HG03457 (cell line): ENCODE measurements around the gene SNUPN.
"Not testable (repeated sequence)": the region's sequence is repeated elsewhere in the genome, so short reads cannot be mapped to it uniquely, and the experiment has no call there.

Experiments
- ATAC-seq: cut with Tn5 transposase; IDR thresholded peaks from one replicate; pipeline ENCODE4 v1.9.1; 2021; ENCODE audit warnings: moderate number of reproducible peaks; ENCODE audit not compliant: unreplicated experiment

SNUPN gene

GRCh38 chr15:75584121-75584520 lies 41.4 kb downstream of the SNUPN start:
- ATAC-seq: no peak

- no peak for ATAC-seq
These were observed 41.8 kb downstream of the SNUPN start for GRCh38 chr15:75583701-75584100.

GRCh38 chr15:75582943-75583342 lies 42.6 kb downstream of the SNUPN start:
- not testable (repeated sequence) for ATAC-seq

- no peak for ATAC-seq
These were observed 46.3 kb downstream of the SNUPN start, which contains the start of gene PTPN9 for GRCh38 chr15:75578948-75579920. Gene PTPN9, minus strand, starts transcription at chr15:75579315. Its CDS starts 539 bp downstream, at chr15:75578776.

- no peak for ATAC-seq
These were observed 47.2 kb downstream of the SNUPN start for GRCh38 chr15:75578173-75578947.

GRCh38 chr15:75577401-75578172 lies 47.9 kb downstream of the SNUPN start:
- no peak for ATAC-seq

GRCh38 chr15:75573648-75574384 lies 51.7 kb downstream of the SNUPN start:
- ATAC-seq: no peak

GRCh38 chr15:75570126-75570845 lies 55.2 kb downstream of the SNUPN start:
- no peak for ATAC-seq

GRCh38 chr15:75565062-75565970 lies 60.2 kb downstream of the SNUPN start:
- ATAC-seq: no peak

GRCh38 chr15:75561888-75562287 lies 63.6 kb downstream of the SNUPN start:
- no peak for ATAC-seq

- ATAC-seq: not testable (repeated sequence)
These were observed 66.2 kb downstream of the SNUPN start for GRCh38 chr15:75559360-75559759.

- not testable (repeated sequence) for ATAC-seq
These were observed 66.6 kb downstream of the SNUPN start for GRCh38 chr15:75558955-75559354.

- no peak for ATAC-seq
These were observed 70.8 kb downstream of the SNUPN start for GRCh38 chr15:75554717-75555116.

- ATAC-seq: no peak
These were observed 71.9 kb downstream of the SNUPN start for GRCh38 chr15:75553659-75554058.

GRCh38 chr15:75551091-75551490 lies 74.4 kb downstream of the SNUPN start:
- ATAC-seq: no peak
